IMR-90 (cell line): ENCODE measurements around the gene SLX9. TPM values are rescaled to one million over a fixed set of nuclear protein-coding genes. Genes with fewer than 3 reads are reported as not detected.

Experiments used
- ATAC-seq: fragments of 200-7000 bp; cut with Tn5 transposase; 2 replicates; pipeline ENCODE4 v1.9.1; 2020; ENCODE audit warnings: low read depth, mild to moderate bottlenecking, moderate library complexity
- BruUV-seq: library from RNA; stranded (reverse); fragments of 400-500 nt; replicated peaks from 2 replicates; lab custom pipeline; 2021; lab: Mats Ljungman, UMichigan
- CTCF ChIA-PET: fragments of 300-600 bp; formaldehyde crosslinking; extraction: SDS; loops from one replicate; lab custom pipeline; 2021; ENCODE audit warnings: antibody characterized with exemption; lab: Yijun Ruan, JAX
- POLR2A ChIA-PET: fragments of 300-600 bp; sonication (Branson Sonifier 250); formaldehyde crosslinking; loops from one replicate; lab custom pipeline; 2022; ENCODE audit warnings: antibody characterized with exemption; ENCODE audit not compliant: unreplicated experiment; lab: Charles Lee
- DNase-seq: peaks from one replicate; pipeline ENCODE4 v3.0.0; 2013
- H2AFZ ChIP-seq: replicated peaks from 2 replicates; pipeline ENCODE3; 2013; ENCODE audit warnings: low read length, mild to moderate bottlenecking; ENCODE audit not compliant: poor library complexity
- H2AK5ac ChIP-seq: 2 replicates; pipeline ENCODE4 v1.6.1; 2013; ENCODE audit warnings: low read depth, low read length, inconsistent platforms
- H2AK9ac ChIP-seq: replicated peaks from 2 replicates; pipeline ENCODE3; 2013; ENCODE audit warnings: mild to moderate bottlenecking, low read depth, low read length, moderate library complexity; ENCODE audit not compliant: poor library complexity
- H2BK120ac ChIP-seq: 2 replicates; pipeline ENCODE4 v1.6.1; 2013; ENCODE audit warnings: low read depth, low read length, inconsistent platforms
- H2BK15ac ChIP-seq: 3 replicates; pipeline ENCODE4 v1.6.1; 2013; ENCODE audit warnings: low read depth, low read length, inconsistent platforms
- H2BK20ac ChIP-seq: 2 replicates; pipeline ENCODE4 v1.6.1; 2013; ENCODE audit warnings: low read depth, mild to moderate bottlenecking, inconsistent platforms, low read length, moderate library complexity
- H2BK5ac ChIP-seq: 2 replicates; pipeline ENCODE4 v1.6.1; 2013; ENCODE audit warnings: mild to moderate bottlenecking, low read depth, low read length, inconsistent platforms; ENCODE audit not compliant: poor library complexity, severe bottlenecking
- H3K14ac ChIP-seq: replicated peaks from 2 replicates; pipeline ENCODE4 v1.6.1; 2013; ENCODE audit warnings: low read depth, low read length, inconsistent platforms
- H3K18ac ChIP-seq: 2 replicates; pipeline ENCODE4 v1.6.1; 2013; ENCODE audit warnings: low read depth, low read length, control low read depth
- H3K23ac ChIP-seq: 2 replicates; pipeline ENCODE4 v1.6.1; 2013; ENCODE audit warnings: low read depth, low read length, inconsistent platforms
- H3K27ac ChIP-seq: 2 replicates; pipeline ENCODE4 v1.5.1; 2013; ENCODE audit warnings: mild to moderate bottlenecking, control low read depth, low read length; ENCODE audit not compliant: insufficient read depth
- H3K27me3 ChIP-seq: 2 replicates; pipeline ENCODE4 v1.6.1; 2013; ENCODE audit warnings: low read length; ENCODE audit not compliant: control insufficient read depth, insufficient read depth
- H3K36me3 ChIP-seq: 2 replicates; pipeline ENCODE4 v1.6.1; 2013; ENCODE audit warnings: low read length, mixed read lengths; ENCODE audit not compliant: control insufficient read depth, insufficient read depth
- H3K4ac ChIP-seq: 2 replicates; pipeline ENCODE4 v1.6.1; 2013; ENCODE audit warnings: low read depth, low read length, inconsistent platforms
- H3K4me1 ChIP-seq: 2 replicates; pipeline ENCODE4 v1.6.1; 2013; ENCODE audit warnings: low read length, mixed read lengths; ENCODE audit not compliant: control insufficient read depth, insufficient read depth
- H3K4me2 ChIP-seq: 2 replicates; pipeline ENCODE4 v1.6.1; 2013; ENCODE audit warnings: low read depth, mild to moderate bottlenecking, control low read depth, low read length, moderate library complexity
- H3K4me3 ChIP-seq: 2 replicates; pipeline ENCODE4 v1.5.1; 2013; ENCODE audit warnings: low read depth, mild to moderate bottlenecking, control low read depth, low read length, moderate library complexity; ENCODE audit not compliant: insufficient read depth
- H3K56ac ChIP-seq: 2 replicates; pipeline ENCODE4 v1.6.1; 2013; ENCODE audit warnings: low read length, inconsistent platforms; ENCODE audit not compliant: insufficient read depth; ENCODE audit errors: extremely low read depth
- H3K79me1 ChIP-seq, 2 experiments: 2 replicates each; pipeline ENCODE4 v1.6.1; 2013; ENCODE audit warnings: low read length in 2 of 2, inconsistent platforms in 1 of 2, low read depth in 1 of 2
- H3K9ac ChIP-seq: 2 replicates; pipeline ENCODE4 v1.6.1; 2013; ENCODE audit warnings: low read depth, low read length, control low read depth
- H3K9me1 ChIP-seq: 2 replicates; pipeline ENCODE4 v1.6.1; 2013; ENCODE audit warnings: low read length, inconsistent platforms; ENCODE audit not compliant: insufficient read depth
- H3K9me3 ChIP-seq: 2 replicates; pipeline ENCODE4 v1.6.1; 2013; ENCODE audit warnings: low read length; ENCODE audit not compliant: control insufficient read depth, insufficient read depth
- H4K20me1 ChIP-seq: 2 replicates; pipeline ENCODE4 v1.6.1; 2013; ENCODE audit warnings: low read length, inconsistent platforms; ENCODE audit not compliant: insufficient read depth
- H4K5ac ChIP-seq: 2 replicates; pipeline ENCODE4 v1.6.1; 2013; ENCODE audit warnings: mild to moderate bottlenecking, low read depth, low read length, control low read depth
- H4K8ac ChIP-seq, 2 experiments: 2 replicates each; pipeline ENCODE4 v1.6.1; 2013; ENCODE audit warnings: low read depth in 2 of 2, low read length in 2 of 2, control low read depth in 1 of 2, inconsistent platforms in 1 of 2
- H4K91ac ChIP-seq: 2 replicates; pipeline ENCODE4 v1.6.1; 2013; ENCODE audit warnings: low read depth, low read length, inconsistent platforms; ENCODE audit not compliant: insufficient read depth
- BHLHE40 ChIP-seq: fragments of 150-350 bp; IDR thresholded peaks from 2 replicates; pipeline ENCODE4 v1.6.1; 2016; ENCODE audit warnings: mild to moderate bottlenecking, low read depth, low read length
- CEBPB ChIP-seq: IDR thresholded peaks from 2 replicates; pipeline ENCODE4 v1.6.1; 2012; ENCODE audit warnings: low read depth, low read length, improper control_type of control experiment
- CHD1 ChIP-seq: IDR thresholded peaks from 2 replicates; pipeline ENCODE4 v1.6.1; 2012; ENCODE audit warnings: low read depth, low read length, improper control_type of control experiment
- FOS ChIP-seq: fragments of 150-350 bp; IDR thresholded peaks from 2 replicates; pipeline ENCODE4 v1.6.1; 2016; ENCODE audit warnings: low read depth, low read length
- MAZ ChIP-seq: IDR thresholded peaks from 2 replicates; pipeline ENCODE4 v1.6.1; 2012; ENCODE audit warnings: low read depth, mild to moderate bottlenecking, low read length, improper control_type of control experiment, moderate library complexity, borderline replicate concordance
- MXI1 ChIP-seq: IDR thresholded peaks from 2 replicates; pipeline ENCODE4 v1.6.1; 2012; ENCODE audit warnings: low read depth, mild to moderate bottlenecking, low read length, moderate library complexity, borderline replicate concordance
- NFE2L2 ChIP-seq: fragments of 150-350 bp; IDR thresholded peaks from 2 replicates; pipeline ENCODE4 v1.6.1; 2016; ENCODE audit warnings: low read depth, mild to moderate bottlenecking, low read length
- POLR2A ChIP-seq: IDR thresholded peaks from 2 replicates; pipeline ENCODE4 v1.6.1; 2012; ENCODE audit warnings: mild to moderate bottlenecking, low read depth, low read length
- RAD21 ChIP-seq: IDR thresholded peaks from 2 replicates; pipeline ENCODE4 v1.6.1; 2012; ENCODE audit warnings: low read length, improper control_type of control experiment
- RCOR1 ChIP-seq: IDR thresholded peaks from 2 replicates; pipeline ENCODE4 v1.6.1; 2012; ENCODE audit warnings: mild to moderate bottlenecking, low read length, improper control_type of control experiment; ENCODE audit not compliant: insufficient replicate concordance
- SMC3 ChIP-seq: fragments of 150-350 bp; IDR thresholded peaks from 2 replicates; pipeline ENCODE4 v1.6.1; 2016; ENCODE audit warnings: low read depth, mild to moderate bottlenecking, antibody characterized with exemption, low read length, moderate library complexity
- WGBS, 2 experiments: methylation state at CpG; one replicate each; pipeline versions ENCODE4 v1.1.5 to v1.1.7; 2013; ENCODE audit warnings: missing lambda C conversion rate in 2 of 2; ENCODE audit not compliant: insufficient read length in 1 of 2; ENCODE audit errors: extremely low coverage in 2 of 2; 5-methylcytosine and 5-hydroxymethylcytosine counted together
- dilution Hi-C: fragments of 300-500 bp; cut with HindIII; formaldehyde crosslinking; loops from one replicate; pipeline ENCODE4 v1.14.3; 2018; ENCODE audit warnings: low sequenced_read_pairs; ENCODE audit not compliant: unreplicated experiment
- in situ Hi-C: fragments of 300-500 bp; cut with MboI; formaldehyde crosslinking; loops from 3 replicates; pipeline ENCODE4 v1.14.3; 2019; ENCODE audit warnings: low sequenced_read_pairs, inconsistent platforms, mixed read lengths
- intact Hi-C: fragments of 100-400 bp; cut with micrococcal nuclease; formaldehyde crosslinking; loops from 2 replicates; pipeline ENCODE4 v1.10.0; 2022
- polyA plus RNA-seq, 3 experiments: library from polyadenylated mRNA; depleted of rRNA; stranded (reverse); fragments of >200 nt; gene quantifications; 2 replicates each; pipeline ENCODE4 v1.2.3, GENCODE V29; 2012; ENCODE audit warnings: low replicate concordance in 1 of 3
- total RNA-seq: library from RNA; depleted of rRNA; stranded (reverse); fragments of >200 nt; gene quantifications from 2 replicates; pipeline ENCODE4 v1.2.3, GENCODE V29; 2012
- TF ChIP-seq, protein P1 (sequence below): conservative IDR thresholded peaks from 2 replicates; pipeline ENCODE4 v1.5.1; 2012; ENCODE audit warnings: mild to moderate bottlenecking, low read depth, low read length, improper control_type of control experiment
- TF ChIP-seq, protein P2 (sequence below): fragments of 150-350 bp; IDR thresholded peaks from 2 replicates; pipeline ENCODE4 v1.6.1; 2016; ENCODE audit warnings: low read depth, mild to moderate bottlenecking, low read length, moderate library complexity, borderline replicate concordance

SLX9 gene
- total and polyA plus RNA-seq, 2 of the 4 experiments (the other 2 are of a cell fraction), result 10.4 to 21.7 TPM

- ATAC-seq, result no peak
- H2AK5ac ChIP-seq, result no peak overlapping the region
- no peak overlapping the region for H4K91ac ChIP-seq
- no peak overlapping the region for H3K14ac ChIP-seq
- no peak overlapping the region for H3K4ac ChIP-seq
- 0 out of 2 replicates have a peak, but pooled peaks cover 5% of the 10 kb centered on the region for H4K20me1 ChIP-seq
- H3K18ac ChIP-seq, result no peak overlapping the region
- ChIA-PET POLR2A (no interaction called here), CTCF (no interaction called here)
- no peak overlapping the region for H3K9ac ChIP-seq
- H2AK9ac ChIP-seq, result no peak overlapping the region
- no peaks in the 10 kb centered on the region for H3K9me1 ChIP-seq
- dilution Hi-C loops, result no loop called here
- TF ChIP-seq BHLHE40 (no peak), MXI1 (no peak), RCOR1 (no peak), FOS (no peak), POLR2A (no peak), NFE2L2 (no peak), CHD1 (no peak), CEBPB (no peak), MAZ (no peak), SMC3 (no peak), RAD21 (no peak)
- TF ChIP-seq, protein P1, sequence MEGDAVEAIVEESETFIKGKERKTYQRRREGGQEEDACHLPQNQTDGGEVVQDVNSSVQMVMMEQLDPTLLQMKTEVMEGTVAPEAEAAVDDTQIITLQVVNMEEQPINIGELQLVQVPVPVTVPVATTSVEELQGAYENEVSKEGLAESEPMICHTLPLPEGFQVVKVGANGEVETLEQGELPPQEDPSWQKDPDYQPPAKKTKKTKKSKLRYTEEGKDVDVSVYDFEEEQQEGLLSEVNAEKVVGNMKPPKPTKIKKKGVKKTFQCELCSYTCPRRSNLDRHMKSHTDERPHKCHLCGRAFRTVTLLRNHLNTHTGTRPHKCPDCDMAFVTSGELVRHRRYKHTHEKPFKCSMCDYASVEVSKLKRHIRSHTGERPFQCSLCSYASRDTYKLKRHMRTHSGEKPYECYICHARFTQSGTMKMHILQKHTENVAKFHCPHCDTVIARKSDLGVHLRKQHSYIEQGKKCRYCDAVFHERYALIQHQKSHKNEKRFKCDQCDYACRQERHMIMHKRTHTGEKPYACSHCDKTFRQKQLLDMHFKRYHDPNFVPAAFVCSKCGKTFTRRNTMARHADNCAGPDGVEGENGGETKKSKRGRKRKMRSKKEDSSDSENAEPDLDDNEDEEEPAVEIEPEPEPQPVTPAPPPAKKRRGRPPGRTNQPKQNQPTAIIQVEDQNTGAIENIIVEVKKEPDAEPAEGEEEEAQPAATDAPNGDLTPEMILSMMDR, result no peak
- TF ChIP-seq, protein P2, sequence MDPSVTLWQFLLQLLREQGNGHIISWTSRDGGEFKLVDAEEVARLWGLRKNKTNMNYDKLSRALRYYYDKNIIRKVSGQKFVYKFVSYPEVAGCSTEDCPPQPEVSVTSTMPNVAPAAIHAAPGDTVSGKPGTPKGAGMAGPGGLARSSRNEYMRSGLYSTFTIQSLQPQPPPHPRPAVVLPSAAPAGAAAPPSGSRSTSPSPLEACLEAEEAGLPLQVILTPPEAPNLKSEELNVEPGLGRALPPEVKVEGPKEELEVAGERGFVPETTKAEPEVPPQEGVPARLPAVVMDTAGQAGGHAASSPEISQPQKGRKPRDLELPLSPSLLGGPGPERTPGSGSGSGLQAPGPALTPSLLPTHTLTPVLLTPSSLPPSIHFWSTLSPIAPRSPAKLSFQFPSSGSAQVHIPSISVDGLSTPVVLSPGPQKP, result no peak
- H2BK15ac ChIP-seq, result no peak overlapping the region
- no peak overlapping the region for H2AFZ ChIP-seq
- no peaks in the 10 kb centered on the region for H3K79me1 ChIP-seq
- H2BK20ac ChIP-seq, result no peak overlapping the region
- H4K8ac ChIP-seq, result no peak overlapping the region
- no peak for DNase-seq
- H4K5ac ChIP-seq, result no peak overlapping the region
- H3K56ac ChIP-seq, result no peak overlapping the region
- BruUV-seq, result no TSS peak
- no peak overlapping the region for H3K4me2 ChIP-seq
- H3K4me3 ChIP-seq, result no peak overlapping the region
- H2BK120ac ChIP-seq, result no peak overlapping the region
- no peak overlapping the region for H3K23ac ChIP-seq
- no peak overlapping the region for H2BK5ac ChIP-seq
- no peaks in the 10 kb centered on the region for H3K36me3 ChIP-seq
- intact Hi-C loops, result loop anchor here (5.0 kb wide), 1 partner anchor 246 kb away; no protein-coding TSS in a partner anchor
- no peak overlapping the region for H3K27ac ChIP-seq
- H3K4me1 ChIP-seq, result no peaks in the 10 kb centered on the region
- WGBS, 2 experiments, result 75% methylated on average over 3 of the region's 9 CpGs; no CpG with 5 or more reads in 1 of the 2 experiments
- in situ Hi-C loops, result no loop called here
- H3K9me3 ChIP-seq, result peaks cover 4% of the 10 kb centered on the region
- peaks cover 58% of the 10 kb centered on the region for H3K27me3 ChIP-seq
These were observed 48.8 kb upstream of the SLX9 start for GRCh38 chr21:44890961-44891541.
